Stimulated activated CD4-positive, alpha-beta T cell treated with anti-CD3 and anti-CD28 coated beads, Interleukin-12 subunit alpha, Interleukin-12 subunit beta, amount 100 ng/mL, for 24 hours (primary cell): ENCODE results near the gene RPL10.

Source experiments
- DNase-seq, 2 experiments: peaks; one replicate each; pipeline ENCODE4 v3.0.0-alpha.2; 2020; ENCODE audit warnings: low read depth in 2 of 2

The RPL10 gene

GRCh38 chrX:154401045-154401799 is 3.0 kb downstream of the RPL10 start:
- DNase-seq = no peak

- DNase-seq = no peak
Measured at GRCh38 chrX:154401918-154402621, 3.9 kb downstream of the RPL10 start.

- DNase-seq = no peak
Measured at GRCh38 chrX:154402622-154403127, 4.5 kb downstream of the RPL10 start.

GRCh38 chrX:154403192-154403591 is 5.0 kb downstream of the RPL10 start:
- no peak for DNase-seq

- no peak for DNase-seq
Measured at GRCh38 chrX:154403858-154404257, 5.7 kb downstream of the RPL10 start.

GRCh38 chrX:154404625-154405192 is 6.5 kb downstream of the RPL10 start:
- no peak for DNase-seq

- DNase-seq = no peak
Measured at GRCh38 chrX:154408659-154409221, 10.6 kb downstream of the RPL10 start.

GRCh38 chrX:154409222-154409871 is 11.2 kb downstream of the RPL10 start, which contains the start of gene DNASE1L1:
DNASE1L1 (minus strand) TSS chrX:154409254; CDS start chrX:154405568, 3,686 bp downstream.
- DNase-seq = no peak

GRCh38 chrX:154411981-154412340 is 13.8 kb downstream of the RPL10 start:
- DNase-seq = peak in 1 of 2 experiments; percentile 40

GRCh38 chrX:154412468-154412867 is 14.3 kb downstream of the RPL10 start:
- no peak for DNase-seq

- no peak for DNase-seq
Measured at GRCh38 chrX:154413142-154413541, 15.0 kb downstream of the RPL10 start.

- DNase-seq = no peak
Measured at GRCh38 chrX:154417157-154417556, 19.0 kb downstream of the RPL10 start.

- DNase-seq = no peak
Measured at GRCh38 chrX:154419189-154419588, 21.0 kb downstream of the RPL10 start.

- no peak for DNase-seq
Measured at GRCh38 chrX:154419688-154420401, 21.7 kb downstream of the RPL10 start.

GRCh38 chrX:154420402-154420756 is 22.2 kb downstream of the RPL10 start:
- DNase-seq = no peak

- DNase-seq = no peak
Measured at GRCh38 chrX:154426916-154427770, 29.0 kb downstream of the RPL10 start.

GRCh38 chrX:154428176-154429171 is 30.3 kb downstream of the RPL10 start, which contains the start of gene ATP6AP1:
ATP6AP1 (plus strand) TSS chrX:154428677; CDS start chrX:154428693, 16 bp downstream.
- DNase-seq = peak; percentile 70 to 84

GRCh38 chrX:154429711-154430110 is 31.5 kb downstream of the RPL10 start:
- DNase-seq = no peak

GRCh38 chrX:154430479-154430878 is 32.3 kb downstream of the RPL10 start:
- no peak for DNase-seq
